ENCODE measurements around the gene TMEM135.

Gene TMEM135

DNA sequence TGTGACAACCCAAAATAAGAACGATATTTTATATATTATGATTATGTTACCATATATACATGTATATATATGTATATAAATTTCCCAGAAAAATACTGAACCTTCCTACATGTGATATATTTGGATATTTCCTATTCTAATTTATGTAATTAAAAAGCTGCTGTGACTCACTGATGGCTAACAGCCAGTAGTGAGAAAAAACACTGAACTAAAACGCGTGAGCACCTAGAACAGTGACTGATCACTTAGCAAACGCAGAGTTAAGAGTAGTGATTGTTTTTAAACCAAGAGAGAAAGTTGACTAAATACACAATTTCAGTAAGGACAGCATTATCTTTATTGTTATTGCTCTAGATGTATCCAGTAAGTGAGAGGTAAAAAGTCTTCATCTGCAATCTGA, 213.8 kb downstream of the TMEM135 start:
- Histone ChIP-seq H3K9ac (ENCODE audit: low read length) (no peak overlapping the region), H2BK12ac (ENCODE audit: low read length in 2 of 2) (no peak overlapping the region), H3K18ac (ENCODE audit: low read depth in 1 of 2, low read length in 2 of 2) (no peak overlapping the region), H2AK5ac (ENCODE audit: low read length, severe bottlenecking) (no peak overlapping the region), H4K91ac (ENCODE audit: low read length) (no peak overlapping the region), H3K4me2 (ENCODE audit: low read length, poor library complexity, severe bottlenecking) (no peak overlapping the region), H3K9me3 (ENCODE audit: control insufficient read depth, low read length) (no peaks in the 10 kb centered on the region), H3K79me1 (replicated peaks; ENCODE audit: low read length, poor library complexity, severe bottlenecking) (peaks cover 2% of the 10 kb centered on the region), H2BK120ac (ENCODE audit: low read depth, low read length) (no peak overlapping the region), H3K4ac (ENCODE audit: low read depth in 1 of 2, low read length in 2 of 2) (no peak overlapping the region), H3K27me3 (ENCODE audit: control insufficient read depth in 1 of 2, insufficient read depth in 1 of 2, low read length in 2 of 2) (no peaks in the 10 kb centered on the region), H3K4me3 (ENCODE audit: insufficient read depth in 1 of 2, low read depth in 1 of 2, low read length in 2 of 2) (no peak overlapping the region), H4K8ac (ENCODE audit: low read length) (no peak overlapping the region), H3K27ac (ENCODE audit: low read length, poor library complexity, severe bottlenecking) (no peak overlapping the region), H2AFZ (ENCODE audit: low read depth, low read length) (no peak overlapping the region), H3K4me1 (ENCODE audit: control insufficient read depth, insufficient read depth, low read depth, low read length) (no peaks in the 10 kb centered on the region), H3K14ac (ENCODE audit: low read length in 2 of 2) (no peak overlapping the region), H2BK5ac (ENCODE audit: low read depth, low read length, poor library complexity, severe bottlenecking) (no peak overlapping the region), H3K36me3 (ENCODE audit: control insufficient read depth in 1 of 2, insufficient read depth in 2 of 2, low read depth in 1 of 2, low read length in 2 of 2) (no peaks in the 10 kb centered on the region), H2BK15ac (ENCODE audit: low read depth, poor library complexity, severe bottlenecking) (no peak overlapping the region), H3K23ac (ENCODE audit: low read length in 2 of 2) (no peak overlapping the region)
- 95% methylated on average over 3 of the region's 4 CpGs for WGBS
- no peak for DNase-seq

DNA sequence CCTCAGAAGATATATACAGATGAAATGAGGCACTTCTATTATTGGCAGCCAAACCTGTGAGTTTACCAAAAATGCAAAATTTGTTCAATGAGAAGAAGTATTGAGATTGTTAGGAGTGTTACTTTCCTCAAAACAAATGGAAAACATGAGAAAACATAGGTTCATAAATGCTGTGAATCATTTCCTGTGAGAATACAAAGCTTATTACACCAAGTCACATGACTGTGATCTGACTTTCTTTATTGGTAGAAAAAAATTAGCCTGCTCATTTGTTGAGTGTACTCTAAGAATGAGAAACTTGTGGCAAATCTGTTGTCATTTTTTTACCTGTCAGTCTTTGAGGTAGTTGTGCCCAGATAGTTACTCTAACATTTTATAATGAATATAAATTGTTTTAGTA, 215.1 kb downstream of the TMEM135 start:
- Histone ChIP-seq H4K8ac (ENCODE audit: low read length) (no peak overlapping the region), H3K4me1 (ENCODE audit: control insufficient read depth, insufficient read depth, low read depth, low read length) (no peaks in the 10 kb centered on the region), H2AFZ (ENCODE audit: low read depth, low read length) (no peak overlapping the region), H3K9ac (ENCODE audit: low read length) (no peak overlapping the region), H3K27me3 (ENCODE audit: control insufficient read depth in 1 of 2, insufficient read depth in 1 of 2, low read length in 2 of 2) (no peaks in the 10 kb centered on the region), H2BK15ac (ENCODE audit: low read depth, poor library complexity, severe bottlenecking) (no peak overlapping the region), H3K4me3 (ENCODE audit: insufficient read depth in 1 of 2, low read depth in 1 of 2, low read length in 2 of 2) (no peak overlapping the region), H2BK5ac (ENCODE audit: low read depth, low read length, poor library complexity, severe bottlenecking) (no peak overlapping the region), H3K4ac (ENCODE audit: low read depth in 1 of 2, low read length in 2 of 2) (no peak overlapping the region), H3K23ac (ENCODE audit: low read length in 2 of 2) (no peak overlapping the region), H3K27ac (ENCODE audit: low read length, poor library complexity, severe bottlenecking) (no peak overlapping the region), H4K91ac (ENCODE audit: low read length) (no peak overlapping the region), H3K14ac (ENCODE audit: low read length in 2 of 2) (no peak overlapping the region), H2AK5ac (ENCODE audit: low read length, severe bottlenecking) (no peak overlapping the region), H3K79me1 (replicated peaks; ENCODE audit: low read length, poor library complexity, severe bottlenecking) (peaks cover 2% of the 10 kb centered on the region), H3K18ac (ENCODE audit: low read depth in 1 of 2, low read length in 2 of 2) (no peak overlapping the region), H2BK12ac (ENCODE audit: low read length in 2 of 2) (no peak overlapping the region), H3K4me2 (ENCODE audit: low read length, poor library complexity, severe bottlenecking) (no peak overlapping the region), H3K36me3 (ENCODE audit: control insufficient read depth in 1 of 2, insufficient read depth in 2 of 2, low read depth in 1 of 2, low read length in 2 of 2) (no peaks in the 10 kb centered on the region), H2BK120ac (ENCODE audit: low read depth, low read length) (no peak overlapping the region), H3K9me3 (ENCODE audit: control insufficient read depth, low read length) (no peaks in the 10 kb centered on the region)
- DNase-seq: peak; percentile 14

GRCh38 chr11:87254562-87254961, 216.8 kb downstream of the TMEM135 start:
- Histone ChIP-seq H4K91ac (ENCODE audit: low read length) (no peak overlapping the region), H3K4ac (ENCODE audit: low read depth in 1 of 2, low read length in 2 of 2) (no peak overlapping the region), H3K23ac (ENCODE audit: low read length in 2 of 2) (no peak overlapping the region), H2AK5ac (ENCODE audit: low read length, severe bottlenecking) (no peak overlapping the region), H2BK15ac (ENCODE audit: low read depth, poor library complexity, severe bottlenecking) (no peak overlapping the region), H3K18ac (ENCODE audit: low read depth in 1 of 2, low read length in 2 of 2) (no peak overlapping the region), H3K9me3 (ENCODE audit: control insufficient read depth, low read length) (no peaks in the 10 kb centered on the region), H3K79me1 (replicated peaks; ENCODE audit: low read length, poor library complexity, severe bottlenecking) (peaks cover 4% of the 10 kb centered on the region), H3K4me2 (ENCODE audit: low read length, poor library complexity, severe bottlenecking) (no peak overlapping the region), H3K4me1 (ENCODE audit: control insufficient read depth, insufficient read depth, low read depth, low read length) (no peaks in the 10 kb centered on the region), H4K8ac (ENCODE audit: low read length) (no peak overlapping the region), H3K9ac (ENCODE audit: low read length) (no peak overlapping the region), H3K4me3 (ENCODE audit: insufficient read depth in 1 of 2, low read depth in 1 of 2, low read length in 2 of 2) (no peak overlapping the region), H2BK12ac (ENCODE audit: low read length in 2 of 2) (no peak overlapping the region), H2AFZ (ENCODE audit: low read depth, low read length) (no peak overlapping the region), H3K36me3 (ENCODE audit: control insufficient read depth in 1 of 2, insufficient read depth in 2 of 2, low read depth in 1 of 2, low read length in 2 of 2) (no peaks in the 10 kb centered on the region), H2BK120ac (ENCODE audit: low read depth, low read length) (no peak overlapping the region), H3K27me3 (ENCODE audit: control insufficient read depth in 1 of 2, insufficient read depth in 1 of 2, low read length in 2 of 2) (no peaks in the 10 kb centered on the region), H3K14ac (ENCODE audit: low read length in 2 of 2) (no peak overlapping the region), H2BK5ac (ENCODE audit: low read depth, low read length, poor library complexity, severe bottlenecking) (no peak overlapping the region), H3K27ac (ENCODE audit: low read length, poor library complexity, severe bottlenecking) (no peak overlapping the region)
- DNase-seq: no peak
- 100% methylated on average over 1 of the region's 2 CpGs for WGBS

DNA sequence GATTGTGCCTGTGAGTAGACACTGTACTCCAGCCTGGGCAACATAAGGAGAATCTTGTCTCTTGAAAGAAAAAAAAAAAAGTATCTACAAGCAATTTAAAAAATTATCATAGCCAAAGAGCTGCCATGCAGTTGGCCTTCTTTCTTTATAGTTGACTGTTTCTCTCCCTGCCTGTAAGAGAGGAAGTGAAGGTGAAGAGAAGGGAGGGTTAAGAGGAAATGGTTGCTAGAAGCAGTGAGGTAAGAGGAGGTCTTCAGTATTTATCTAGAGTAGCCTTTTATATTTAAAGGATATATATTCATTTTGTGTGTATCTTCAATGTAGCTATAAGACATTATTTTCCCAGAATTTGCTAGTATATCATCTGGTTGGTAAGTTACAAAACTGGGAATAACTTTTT, 217.9 kb downstream of the TMEM135 start:
- Histone ChIP-seq H3K14ac (ENCODE audit: low read length in 2 of 2) (no peak overlapping the region), H3K4me1 (ENCODE audit: control insufficient read depth, insufficient read depth, low read depth, low read length) (no peaks in the 10 kb centered on the region), H2AFZ (ENCODE audit: low read depth, low read length) (no peak overlapping the region), H3K27ac (ENCODE audit: low read length, poor library complexity, severe bottlenecking) (no peak overlapping the region), H3K4ac (ENCODE audit: low read depth in 1 of 2, low read length in 2 of 2) (no peak overlapping the region), H3K4me2 (ENCODE audit: low read length, poor library complexity, severe bottlenecking) (no peak overlapping the region), H3K9ac (ENCODE audit: low read length) (no peak overlapping the region), H2BK120ac (ENCODE audit: low read depth, low read length) (no peak overlapping the region), H2BK5ac (ENCODE audit: low read depth, low read length, poor library complexity, severe bottlenecking) (no peak overlapping the region), H2BK12ac (ENCODE audit: low read length in 2 of 2) (no peak overlapping the region), H2BK15ac (ENCODE audit: low read depth, poor library complexity, severe bottlenecking) (no peak overlapping the region), H2AK5ac (ENCODE audit: low read length, severe bottlenecking) (no peak overlapping the region), H3K36me3 (ENCODE audit: control insufficient read depth in 1 of 2, insufficient read depth in 2 of 2, low read depth in 1 of 2, low read length in 2 of 2) (no peaks in the 10 kb centered on the region), H3K27me3 (ENCODE audit: control insufficient read depth in 1 of 2, insufficient read depth in 1 of 2, low read length in 2 of 2) (no peaks in the 10 kb centered on the region), H4K8ac (ENCODE audit: low read length) (no peak overlapping the region), H3K79me1 (replicated peaks; ENCODE audit: low read length, poor library complexity, severe bottlenecking) (peaks cover 6% of the 10 kb centered on the region), H3K9me3 (ENCODE audit: control insufficient read depth, low read length) (no peaks in the 10 kb centered on the region), H3K23ac (ENCODE audit: low read length in 2 of 2) (no peak overlapping the region), H3K4me3 (ENCODE audit: insufficient read depth in 1 of 2, low read depth in 1 of 2, low read length in 2 of 2) (no peak overlapping the region), H3K18ac (ENCODE audit: low read depth in 1 of 2, low read length in 2 of 2) (no peak overlapping the region), H4K91ac (ENCODE audit: low read length) (no peak overlapping the region)
- DNase-seq: no peak

Measured in mesenchymal stem cell (in vitro differentiated cells and primary cell).